Activated CD8-positive, alpha-beta memory T cell treated with anti-CD3 and anti-CD28 coated beads, Interleukin-2, amount 50 U/mL, for 1 hour (primary cell): ENCODE results near the gene HNRNPU.

Source experiments
- DNase-seq: peaks from one replicate; pipeline ENCODE4 v3.0.0-alpha.2; 2020; ENCODE audit errors: extremely low read depth

HNRNPU gene

GRCh38 chr1:244802556-244803239, 61.6 kb downstream of the HNRNPU start:
- no peak for DNase-seq

- DNase-seq = no peak
These were observed 62.3 kb downstream of the HNRNPU start for GRCh38 chr1:244802041-244802440.

GRCh38 chr1:244801246-244801645, 63.1 kb downstream of the HNRNPU start:
- peak; percentile 36 for DNase-seq

GRCh38 chr1:244800821-244801220, 63.5 kb downstream of the HNRNPU start:
- DNase-seq = no peak
